ENCODE measurements around the gene CST9L. TPM values are rescaled to one million over a fixed set of nuclear protein-coding genes. Genes with fewer than 3 reads are reported as not detected.

The CST9L gene
- total and polyA plus RNA-seq, 2 of the 13 experiments (the other 11 are each of a cell fraction or from before 2014, with no cell fraction given) = 0.15 TPM; not detected in 1

- TF ChIP-seq ZNF784 (CRISPR knock-in tag; IDR thresholded peaks at IDR 0.05; ENCODE audit: borderline replicate concordance) (no peak), ZNF772 (CRISPR knock-in tag; IDR thresholded peaks at IDR 0.05) (no peak), NFKB2 (CRISPR knock-in tag; IDR thresholded peaks at IDR 0.05; ENCODE audit: borderline replicate concordance) (no peak), ZFP41 (CRISPR knock-in tag; IDR thresholded peaks at IDR 0.05; ENCODE audit: borderline replicate concordance) (no peak), SAP130 (CRISPR knock-in tag; IDR thresholded peaks at IDR 0.05; ENCODE audit: low read depth) (no peak), MXD3 (CRISPR knock-in tag; IDR thresholded peaks at IDR 0.05) (no peak), TCF12 (IDR thresholded peaks at IDR 0.05) (no peak), TCF12 (CRISPR knock-in tag; IDR thresholded peaks at IDR 0.05) (no peak), NR0B2 (CRISPR knock-in tag; IDR thresholded peaks at IDR 0.05) (no peak), GABPA (IDR thresholded peaks at IDR 0.05; ENCODE audit: low read depth, low read length) (no peak), GABPA (CRISPR knock-in tag; IDR thresholded peaks at IDR 0.05; ENCODE audit: low read depth) (peak; percentile 51; the same call in 1 of the 2 replicates), MAFG (CRISPR knock-in tag; IDR thresholded peaks at IDR 0.05) (no peak), JUNB (CRISPR knock-in tag; IDR thresholded peaks at IDR 0.05; ENCODE audit: borderline replicate concordance) (no peak), EP300 (IDR thresholded peaks at IDR 0.05; ENCODE audit: low read depth in 2 of 2, low read length in 2 of 2) (0 out of 4 replicates have a peak, but pooled peaks of 1 of the 2 experiments have one; percentile 18), EP300 (CRISPR knock-in tag; IDR thresholded peaks at IDR 0.05; ENCODE audit: borderline replicate concordance) (no peak), CREB3 (CRISPR knock-in tag; IDR thresholded peaks at IDR 0.05) (no peak), ZBTB1 (CRISPR knock-in tag; IDR thresholded peaks at IDR 0.05; ENCODE audit: borderline replicate concordance) (no peak), NCOA1 (CRISPR knock-in tag; IDR thresholded peaks at IDR 0.05) (no peak), KAT2B (IDR thresholded peaks at IDR 0.05; ENCODE audit: borderline replicate concordance, low read depth, low read length) (no peak), ZNF431 (CRISPR knock-in tag; IDR thresholded peaks at IDR 0.05; ENCODE audit: borderline replicate concordance, low read depth) (no peak), AKAP8 (CRISPR knock-in tag; IDR thresholded peaks at IDR 0.05) (0 out of 2 replicates have a peak, but pooled peaks have one; percentile 44), ZNF670 (CRISPR knock-in tag; IDR thresholded peaks at IDR 0.05; ENCODE audit: borderline replicate concordance) (no peak), ZBTB33 (CRISPR knock-in tag; IDR thresholded peaks at IDR 0.05) (no peak), ZNF207 (IDR thresholded peaks at IDR 0.05; ENCODE audit: borderline replicate concordance) (no peak), KDM3A (CRISPR knock-in tag; IDR thresholded peaks at IDR 0.05; ENCODE audit: low read depth) (no peak), ZNF619 (CRISPR knock-in tag; IDR thresholded peaks at IDR 0.05) (no peak), ETV5 (CRISPR knock-in tag; IDR thresholded peaks at IDR 0.05; ENCODE audit: borderline replicate concordance) (peak; percentile 70; the same call in 1 of the 2 replicates), CHCHD3 (CRISPR knock-in tag; IDR thresholded peaks at IDR 0.05) (no peak)
Measured at GRCh38 chr20:23520185-23520584, 48.1 kb downstream of the CST9L start (continued).
